A172 (cell line): ENCODE data around the gene RDH8. TPM values are rescaled to one million over a fixed set of nuclear protein-coding genes. Genes with fewer than 3 reads are reported as not detected.
"Not testable (repeated sequence)": the region's sequence is repeated elsewhere in the genome, so short reads cannot be mapped to it uniquely, and the experiment has no call there.

Experiments
- DNase-seq: peaks from one replicate; pipeline ENCODE4 v3.0.0-alpha.2; 2015; ENCODE audit warnings: low spot score
- total RNA-seq: library from RNA; depleted of rRNA; stranded (reverse); fragments of >200 nt; shearing (Covaris generic); gene quantifications from 2 replicates; pipeline ENCODE4 v1.2.3, GENCODE V29; 2014

The RDH8 gene
- total RNA-seq, 1 experiment from 2014 or later, result not detected

DNA sequence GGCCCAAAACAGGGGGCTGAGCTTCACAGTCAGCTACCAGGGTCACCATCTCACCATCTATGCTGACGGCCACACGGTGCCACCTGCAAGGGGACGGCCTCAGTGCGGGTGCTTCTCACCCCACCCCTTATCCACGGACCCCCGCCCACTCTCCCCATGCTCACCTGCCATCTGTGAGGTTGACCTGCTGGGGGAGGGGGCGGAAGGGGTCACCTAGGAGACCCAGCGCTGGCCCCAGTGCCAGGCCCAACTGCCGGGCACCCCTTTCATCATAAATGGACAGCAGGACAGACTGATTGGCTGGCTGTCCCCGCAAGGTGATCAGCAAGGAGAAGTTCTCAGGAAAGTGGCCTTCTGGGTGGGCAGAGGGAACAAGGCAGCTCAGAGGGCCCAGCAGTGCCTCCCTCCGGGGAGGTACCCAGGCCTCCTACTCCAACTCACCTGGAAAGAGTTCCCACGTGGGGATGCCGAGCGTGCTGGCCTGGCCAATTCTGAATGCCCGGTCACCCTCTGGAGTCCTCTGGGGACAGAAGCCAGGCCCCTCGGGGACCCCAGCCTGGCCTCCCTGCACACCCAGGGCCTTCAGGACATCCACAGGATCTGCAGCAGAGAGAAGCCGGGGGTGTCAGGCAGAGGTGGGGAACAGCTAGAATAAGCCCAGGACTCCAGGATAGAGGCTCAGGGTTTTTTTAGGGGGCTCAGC lies 7.5 kb upstream of the RDH8 start:
- no peak for DNase-seq

DNA sequence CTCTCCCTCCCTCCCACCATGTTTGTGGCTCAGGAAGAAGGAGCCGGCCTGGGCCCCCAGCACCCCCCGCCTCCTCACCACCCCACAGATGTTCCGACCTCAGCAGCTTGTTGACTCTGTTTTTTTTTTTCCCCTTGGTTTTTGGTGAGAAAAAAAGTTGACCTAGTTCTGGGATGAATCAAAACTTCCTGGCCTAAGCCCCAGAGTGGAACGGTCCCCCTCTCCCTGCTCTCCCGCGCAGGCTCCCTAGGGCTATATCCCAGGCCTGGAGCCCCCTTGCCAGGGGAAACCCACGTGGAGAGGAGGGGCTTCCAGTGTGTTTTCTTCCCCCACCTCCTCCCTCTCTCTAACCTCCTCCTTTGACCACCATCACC lies 7.0 kb upstream of the RDH8 start:
- no peak for DNase-seq

DNA sequence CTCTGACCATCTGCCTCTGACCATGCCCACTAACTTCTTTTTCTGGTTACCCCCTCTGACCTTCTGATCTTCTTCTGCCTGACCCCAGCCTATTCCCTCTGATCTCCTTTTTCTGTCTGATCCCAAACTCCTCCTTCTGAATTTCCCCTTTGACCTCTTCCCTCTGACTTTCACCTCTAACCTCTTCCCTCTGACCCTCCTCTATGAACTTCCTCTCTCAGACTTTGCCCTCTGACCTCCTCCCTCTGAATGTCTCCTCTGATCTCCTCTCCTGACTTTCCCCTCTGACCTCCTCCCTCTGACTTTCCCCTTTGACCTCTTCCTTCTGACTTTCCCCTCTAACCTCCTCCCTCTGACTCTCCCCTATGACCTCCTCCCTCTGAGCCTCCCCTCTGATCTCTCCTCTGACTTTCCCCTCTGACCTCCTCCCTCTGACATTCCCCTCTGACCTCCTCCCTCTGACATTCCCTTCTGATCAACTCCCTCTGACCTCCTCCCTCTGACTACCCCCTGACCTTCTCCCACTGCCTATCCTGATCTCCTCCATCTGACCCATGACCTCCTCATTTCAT lies 6.4 kb upstream of the RDH8 start:
- no peak for DNase-seq

DNA sequence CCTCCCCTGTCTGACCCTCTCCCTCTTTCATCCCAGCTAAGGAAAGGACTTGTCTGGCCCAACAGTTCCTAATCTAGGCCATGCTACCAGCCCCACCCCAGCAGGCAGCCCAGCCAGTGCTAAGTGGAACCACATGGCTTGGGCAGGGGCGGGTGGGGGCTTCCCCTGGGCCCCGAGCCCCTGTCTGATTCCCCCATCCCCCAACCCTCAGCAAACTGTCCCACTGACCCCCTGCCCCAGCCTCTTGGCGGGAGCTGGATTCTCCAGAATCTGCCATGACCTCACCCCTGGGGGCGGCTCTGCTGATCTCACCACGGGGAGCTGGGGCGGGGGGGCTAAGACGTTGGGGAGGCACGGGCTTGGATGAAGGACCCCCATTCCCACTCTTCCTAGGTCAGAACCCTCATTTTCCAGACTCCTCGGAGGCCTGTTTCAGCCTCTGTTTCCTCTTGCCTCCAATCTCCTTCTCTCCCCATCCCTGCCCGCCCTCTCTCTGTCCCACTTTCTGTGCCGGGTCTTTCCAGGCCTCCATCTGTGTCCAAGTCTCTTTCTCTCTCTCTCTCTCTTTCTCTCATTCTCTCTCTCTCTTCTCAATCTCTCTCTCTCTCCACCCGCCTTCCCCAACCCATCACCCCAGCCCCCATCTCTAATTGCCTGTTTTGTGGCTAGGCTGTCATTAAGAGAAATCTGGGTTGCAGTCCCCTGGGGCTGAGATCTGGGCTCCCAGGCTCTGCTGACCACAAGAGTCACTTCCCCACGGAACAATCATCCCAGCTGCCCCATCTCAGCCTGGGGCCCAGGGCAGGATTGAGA lies 5.7 kb upstream of the RDH8 start:
- DNase-seq, result peak; percentile 59

DNA sequence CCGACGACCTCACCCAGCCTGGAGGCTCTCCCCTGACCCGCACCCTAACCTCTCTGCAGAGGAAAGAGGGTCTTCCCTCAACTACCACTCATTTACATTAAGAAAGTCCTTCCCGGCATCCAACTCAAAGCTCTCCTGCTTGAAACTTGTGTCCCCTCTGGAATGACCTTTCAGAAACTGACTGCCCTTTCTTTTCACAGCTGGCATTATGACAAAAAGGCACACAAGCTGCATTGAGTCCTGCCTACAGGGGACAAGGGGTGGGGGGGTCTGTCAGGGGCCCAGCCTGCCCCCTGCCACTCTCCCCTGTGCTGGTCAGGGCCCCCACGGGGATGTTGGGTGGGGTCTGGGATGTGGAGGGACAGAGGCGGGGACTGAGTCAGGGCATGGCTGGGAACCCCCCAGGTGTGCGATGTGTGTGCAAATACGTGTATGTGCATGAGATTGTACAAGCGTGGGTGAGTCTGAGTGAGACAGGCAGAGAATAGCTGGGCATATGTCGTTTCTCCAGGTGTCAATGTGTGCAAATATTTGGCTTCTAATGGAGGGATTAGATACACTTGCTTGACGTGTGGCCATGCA lies 5.0 kb upstream of the RDH8 start:
- no peak for DNase-seq

DNA sequence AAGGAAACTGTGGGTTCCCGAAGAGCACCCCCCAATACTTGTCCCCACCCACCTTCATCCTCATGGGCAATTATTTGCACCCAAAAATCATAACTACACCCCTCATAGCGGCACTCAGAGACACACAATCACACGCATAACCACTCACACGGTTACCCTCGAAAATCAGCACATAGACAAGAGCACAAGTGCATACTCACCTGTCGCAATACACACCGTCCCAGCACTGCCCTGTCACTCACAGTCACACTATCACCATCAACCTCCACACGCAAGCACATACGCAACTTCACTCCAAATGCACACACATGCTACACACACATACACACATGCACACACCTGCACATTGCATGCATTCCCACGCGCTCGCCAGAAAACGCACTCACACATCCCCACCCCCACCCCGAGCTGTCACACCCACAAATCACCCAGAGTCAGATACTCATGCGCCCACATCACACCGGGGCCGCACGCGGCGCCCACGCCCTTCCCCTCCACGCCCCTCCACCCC lies 3.5 kb upstream of the RDH8 start:
- no peak for DNase-seq

DNA sequence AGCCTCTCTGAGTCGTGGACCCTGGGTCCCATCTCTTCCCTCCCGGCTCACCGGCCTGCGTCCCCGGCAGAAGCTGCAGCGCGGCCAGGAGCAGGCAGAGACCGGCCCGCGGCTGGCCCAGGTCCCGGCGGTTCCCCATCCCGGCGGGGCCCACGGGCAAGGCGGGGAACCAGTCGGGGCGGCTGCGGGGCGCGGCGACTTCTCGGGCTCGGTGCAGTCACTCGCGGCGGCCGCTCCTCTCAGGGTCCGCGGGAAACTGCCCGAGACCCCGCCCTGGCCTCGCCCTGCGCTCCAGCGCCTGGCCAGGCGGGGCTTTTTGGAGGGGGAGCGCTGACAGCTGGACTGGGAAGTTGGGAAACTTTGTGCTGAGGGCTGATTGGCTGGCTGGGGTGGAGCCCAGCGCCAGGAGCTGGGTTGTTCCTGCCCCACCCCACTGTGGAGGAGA lies 3.0 kb upstream of the RDH8 start, which contains the start of gene COL5A3:
TSS of gene COL5A3 (minus strand) at position 258 of the 445 bp plus-strand sequence. CDS start at position 139, 119 bp downstream.
- DNase-seq, result no peak

DNA sequence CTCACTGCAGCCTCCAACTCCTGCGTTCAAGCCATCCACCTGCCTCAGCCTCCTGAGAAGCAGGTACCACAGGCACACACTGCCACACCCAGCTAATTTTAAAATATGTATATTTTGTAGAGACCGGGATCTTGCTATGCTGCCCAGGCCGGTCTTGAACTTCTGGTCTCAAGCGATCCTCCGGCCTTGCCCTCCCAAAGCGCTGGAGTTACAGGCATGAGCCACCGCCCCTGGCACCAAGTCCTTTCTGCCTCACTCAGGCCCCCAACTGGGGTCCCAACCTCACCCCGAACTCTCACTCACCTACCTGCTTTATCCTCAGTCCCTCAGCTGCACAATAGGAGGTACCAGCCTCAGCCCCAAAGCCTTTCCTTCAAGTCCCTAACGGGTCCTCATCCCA lies 2.3 kb upstream of the RDH8 start:
- DNase-seq, result no peak

DNA sequence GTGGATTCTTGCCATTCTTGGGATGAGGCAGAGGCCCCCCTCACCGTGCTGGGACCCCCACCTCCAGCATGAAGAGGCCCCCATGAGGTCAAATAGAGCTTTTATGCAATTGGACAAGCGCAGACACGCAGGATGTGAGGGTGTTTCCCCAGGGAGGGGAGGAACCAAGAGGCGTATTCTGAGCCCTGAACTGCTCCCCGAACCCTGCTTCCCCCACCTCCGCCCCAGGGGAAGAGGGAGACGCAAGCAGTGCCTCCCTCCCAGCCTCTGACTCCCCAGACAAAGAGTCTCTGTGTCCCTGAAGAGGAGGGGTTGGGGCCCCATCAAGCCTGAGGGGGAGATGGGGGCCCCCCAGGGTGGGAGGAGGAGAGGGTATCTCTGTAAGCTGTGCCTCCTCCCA lies 1.3 kb upstream of the RDH8 start:
- no peak for DNase-seq

DNA sequence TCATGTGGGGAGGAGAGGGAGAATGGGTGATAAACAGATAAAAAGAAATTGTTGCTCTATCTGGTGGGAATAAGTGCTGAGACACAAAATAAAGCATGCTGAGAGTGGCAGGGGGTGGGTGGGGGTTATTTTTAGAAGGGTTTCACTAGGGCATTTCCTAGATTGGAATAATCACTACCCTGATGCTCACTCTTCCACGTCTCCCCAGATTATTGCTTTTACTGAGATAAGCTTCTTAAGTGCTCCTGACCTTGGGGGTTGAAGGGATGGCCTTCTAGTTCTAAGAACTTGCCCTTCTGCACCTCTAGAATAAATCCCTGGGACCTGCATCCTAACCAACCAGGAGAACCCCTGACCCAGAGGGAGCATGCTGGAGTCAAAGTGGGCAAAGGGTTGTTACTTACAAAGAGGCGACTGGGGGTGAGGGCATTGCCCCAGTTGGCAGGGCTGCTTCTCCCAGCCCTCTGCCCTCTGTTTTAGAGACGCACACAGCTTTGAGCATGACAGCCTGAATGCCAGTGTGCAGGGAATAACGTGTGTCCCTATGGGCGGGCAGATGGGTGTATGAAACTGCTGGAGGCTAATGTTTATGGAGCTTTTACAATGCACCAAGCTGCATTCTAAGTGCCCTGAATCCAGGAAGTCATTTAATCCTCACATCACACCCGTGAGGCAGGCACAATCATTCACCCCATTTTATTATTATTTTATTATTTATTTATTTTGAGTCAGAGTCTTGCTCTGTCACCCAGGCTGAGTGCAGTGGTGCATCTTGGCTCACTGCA lies 743 bp downstream of the RDH8 start:
- no peak for DNase-seq

DNA sequence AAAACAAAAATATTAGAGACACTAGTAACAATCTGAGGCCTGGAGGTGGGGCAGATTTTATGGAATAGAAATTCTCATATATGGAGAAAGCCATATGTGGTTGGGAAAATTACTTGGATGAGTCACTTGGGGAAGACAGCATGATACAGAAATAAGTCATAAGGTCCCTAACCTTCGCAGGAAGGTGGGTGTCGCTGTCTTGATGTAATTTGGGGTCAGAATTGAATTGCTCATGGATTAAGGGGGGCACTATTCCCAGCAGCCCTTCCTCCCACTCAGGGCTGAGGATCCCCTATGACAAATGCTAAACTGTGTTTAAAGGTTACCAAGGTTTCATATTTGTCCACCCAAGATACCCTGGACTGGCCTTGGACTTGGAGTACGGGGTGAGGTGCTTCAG lies 5.0 kb downstream of the RDH8 start:
- DNase-seq, result peak; percentile 57

DNA sequence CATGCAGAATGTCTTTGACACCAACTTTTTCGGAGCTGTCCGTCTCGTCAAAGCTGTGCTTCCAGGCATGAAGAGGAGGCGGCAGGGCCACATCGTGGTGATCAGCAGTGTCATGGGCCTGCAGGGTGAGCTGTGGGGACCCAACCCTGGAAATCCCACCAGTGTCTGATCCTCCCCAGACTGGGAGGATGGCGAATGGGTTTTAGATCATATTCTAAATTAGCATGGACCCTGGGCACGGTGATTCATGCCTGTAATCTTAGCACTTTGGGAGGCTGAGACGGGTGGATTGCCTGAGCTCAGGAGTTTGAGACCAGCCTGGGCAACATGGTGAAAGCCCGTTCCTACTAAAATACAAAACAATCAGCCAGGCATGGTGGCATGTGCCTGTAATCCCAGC lies 5.5 kb downstream of the RDH8 start:
- DNase-seq, result no peak

DNA sequence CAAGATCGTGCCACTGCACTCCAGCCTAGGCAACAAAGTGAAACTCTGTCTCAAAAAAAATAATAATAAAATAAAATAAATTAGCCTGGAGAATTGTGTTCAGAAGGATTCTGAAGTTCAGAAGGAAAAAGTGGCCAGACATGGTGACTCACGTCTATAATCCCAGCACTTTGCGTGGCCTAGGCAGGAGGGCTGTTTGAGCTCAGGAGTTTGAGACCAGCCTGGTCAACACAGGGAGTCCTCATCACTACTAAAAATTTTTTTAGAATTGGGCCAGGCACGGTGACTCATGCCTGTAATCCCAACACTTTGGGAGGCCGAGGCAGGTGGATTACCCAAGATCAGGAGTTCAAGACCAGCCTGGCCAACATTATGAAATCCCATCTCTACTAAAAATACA lies 6.0 kb downstream of the RDH8 start:
- DNase-seq, result no peak

DNA sequence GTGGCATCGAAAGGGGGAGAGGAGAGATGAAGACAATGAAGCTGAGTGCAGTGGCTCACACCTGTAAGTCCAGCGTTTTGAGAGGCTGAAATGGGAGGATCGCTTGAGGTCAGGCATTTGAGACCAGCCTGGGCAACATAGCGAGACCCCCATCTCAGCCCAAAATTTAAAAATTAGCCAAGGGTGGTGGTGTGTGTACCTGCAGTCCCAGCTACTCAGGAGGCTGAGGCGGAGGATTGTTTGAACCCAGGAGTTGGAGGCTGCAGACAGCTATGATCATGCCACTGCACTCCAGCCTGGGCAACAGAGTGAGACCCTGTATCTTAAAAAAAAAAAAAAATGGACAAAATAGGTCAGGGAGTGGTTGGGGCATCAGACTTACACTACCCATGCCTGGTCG lies 7.6 kb downstream of the RDH8 start:
- DNase-seq, result no peak

DNA sequence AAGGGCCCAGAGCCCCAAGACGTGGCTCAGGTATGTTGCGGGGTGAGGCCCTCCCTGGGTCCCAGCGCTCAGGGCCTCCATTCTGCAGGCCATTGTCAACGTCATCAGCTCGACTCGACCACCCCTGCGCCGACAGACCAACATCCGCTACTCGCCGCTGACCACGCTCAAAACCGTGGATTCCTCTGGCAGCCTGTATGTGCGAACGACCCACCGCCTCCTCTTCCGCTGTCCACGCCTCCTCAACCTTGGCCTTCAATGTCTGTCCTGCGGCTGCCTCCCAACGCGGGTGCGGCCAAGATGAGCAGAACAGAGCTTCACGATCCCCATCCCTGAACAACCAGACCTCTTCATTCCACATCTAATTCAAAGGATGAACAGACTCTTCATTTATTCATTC lies 8.2 kb downstream of the RDH8 start:
- no peak for DNase-seq

DNA sequence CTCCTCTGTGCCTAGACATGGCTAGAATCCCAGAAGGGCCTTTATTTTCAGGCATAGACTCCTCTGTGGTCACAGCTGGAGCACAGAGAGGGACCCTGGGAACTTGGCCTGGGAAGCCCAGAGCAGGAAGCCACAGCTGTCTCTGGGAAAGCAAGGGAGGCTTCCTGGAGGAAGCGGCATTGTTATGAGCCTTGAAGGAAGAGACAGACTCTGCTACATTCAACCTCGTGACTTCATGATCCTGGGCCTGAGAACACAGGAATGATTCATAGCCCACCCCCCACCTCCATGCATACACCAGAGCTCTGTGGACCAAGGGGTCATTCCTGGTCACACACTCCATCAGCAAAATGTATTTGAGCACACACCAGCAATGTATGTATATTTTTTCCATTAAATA lies 8.6 kb downstream of the RDH8 start:
- no peak for DNase-seq

DNA sequence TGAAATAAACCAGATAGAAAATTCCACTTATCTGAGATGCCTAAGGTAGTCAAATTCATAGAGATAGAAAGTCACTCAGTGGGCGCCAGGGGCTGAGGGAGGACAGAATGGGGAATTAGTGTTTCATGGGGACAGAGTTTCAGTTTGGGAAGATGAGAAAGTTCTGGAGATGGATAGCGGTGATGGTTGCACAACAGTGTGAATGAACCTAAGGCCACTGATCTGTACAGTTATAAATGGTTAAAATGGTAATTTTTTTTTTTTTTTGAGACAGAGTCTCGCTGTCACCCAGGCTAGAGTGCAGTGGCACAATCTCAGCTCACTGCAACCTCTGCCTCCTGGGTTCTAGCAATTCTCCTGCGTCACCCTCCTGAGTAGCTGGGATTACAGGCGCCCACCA lies 9.8 kb downstream of the RDH8 start:
- DNase-seq, result not testable (repeated sequence)

DNA sequence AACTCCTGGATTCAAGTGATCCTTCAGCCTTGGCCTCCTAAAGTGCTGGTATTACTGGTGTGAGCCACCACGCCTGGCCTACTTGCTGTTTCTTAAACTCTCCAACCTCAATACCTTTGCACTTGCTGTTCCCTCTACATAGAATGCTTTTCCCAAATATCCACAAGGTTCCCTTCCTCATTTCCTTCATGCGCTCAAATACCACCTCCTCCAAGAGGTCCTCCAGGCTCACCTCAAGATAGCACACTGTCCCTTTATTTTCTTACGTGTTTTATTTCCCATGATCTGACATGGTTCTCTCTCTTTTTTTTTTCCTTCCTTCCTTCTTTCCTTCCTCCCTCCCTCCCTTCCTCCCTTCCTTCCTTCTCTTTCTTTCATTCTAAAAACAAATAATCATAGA lies 13.5 kb downstream of the RDH8 start:
- no peak for DNase-seq

DNA sequence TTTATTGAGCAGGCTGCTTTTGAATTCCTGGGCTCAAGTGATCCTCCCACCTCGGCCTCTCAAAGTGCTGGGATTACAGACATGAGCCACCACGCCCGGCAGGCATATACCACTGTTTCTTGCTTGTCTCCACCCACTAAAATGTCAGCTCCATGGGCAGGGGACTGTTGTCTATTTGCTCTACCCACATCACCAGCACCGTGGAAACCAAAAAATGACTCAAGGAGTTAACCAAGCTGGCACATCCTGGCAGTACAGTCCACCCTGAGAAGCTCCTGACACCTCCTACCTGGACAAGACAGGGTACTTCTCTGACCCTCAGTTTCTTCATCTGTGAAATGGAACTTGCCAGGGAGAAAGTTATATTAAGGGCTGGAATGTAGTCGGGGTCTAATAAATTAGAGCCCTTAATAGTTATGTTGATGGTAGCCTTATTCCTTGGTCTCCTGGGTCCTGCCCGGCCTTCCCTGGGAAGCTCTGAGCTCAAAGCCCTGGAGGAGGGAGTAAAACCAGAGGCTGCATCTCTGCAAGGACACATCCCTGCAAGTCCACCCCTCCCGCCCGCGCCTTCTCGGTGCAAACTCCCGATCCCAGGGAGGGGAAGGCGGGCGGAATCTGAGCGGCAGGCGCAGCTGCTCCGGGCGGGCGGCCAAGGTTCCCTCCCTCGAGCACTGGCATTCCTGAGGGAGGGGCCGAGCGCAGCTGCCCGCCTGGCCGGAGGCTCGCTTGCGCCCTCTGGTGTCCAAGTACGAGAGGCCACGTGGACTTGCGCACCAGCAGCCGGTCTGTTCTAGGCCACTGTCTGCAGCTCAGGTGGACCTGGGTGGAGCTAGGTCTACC lies 14.1 kb downstream of the RDH8 start:
- DNase-seq, result peak; percentile 89

DNA sequence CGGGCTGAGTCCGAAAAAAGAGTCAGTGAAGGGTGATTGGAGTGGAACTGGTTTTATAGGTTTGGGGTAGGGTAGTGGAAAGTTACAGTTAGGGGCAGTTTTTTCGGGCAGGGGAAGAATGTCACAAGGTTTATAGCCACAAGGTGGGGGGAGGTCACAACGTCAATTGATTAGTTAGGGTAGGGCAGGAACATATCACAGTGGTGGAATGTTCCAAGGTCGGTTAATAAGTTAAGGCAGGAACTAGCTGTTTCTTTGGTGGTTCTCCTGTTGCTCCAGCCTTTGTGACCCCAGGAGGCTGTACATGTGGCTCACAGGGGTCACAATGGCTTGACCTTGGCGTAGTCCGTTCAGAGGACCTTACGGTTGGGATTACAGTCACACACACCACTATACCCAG lies 20.3 kb downstream of the RDH8 start:
- no peak for DNase-seq
